ENCODE measurements around the gene SPINK6.

SPINK6 gene, protein sequence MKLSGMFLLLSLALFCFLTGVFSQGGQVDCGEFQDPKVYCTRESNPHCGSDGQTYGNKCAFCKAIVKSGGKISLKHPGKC

DNA sequence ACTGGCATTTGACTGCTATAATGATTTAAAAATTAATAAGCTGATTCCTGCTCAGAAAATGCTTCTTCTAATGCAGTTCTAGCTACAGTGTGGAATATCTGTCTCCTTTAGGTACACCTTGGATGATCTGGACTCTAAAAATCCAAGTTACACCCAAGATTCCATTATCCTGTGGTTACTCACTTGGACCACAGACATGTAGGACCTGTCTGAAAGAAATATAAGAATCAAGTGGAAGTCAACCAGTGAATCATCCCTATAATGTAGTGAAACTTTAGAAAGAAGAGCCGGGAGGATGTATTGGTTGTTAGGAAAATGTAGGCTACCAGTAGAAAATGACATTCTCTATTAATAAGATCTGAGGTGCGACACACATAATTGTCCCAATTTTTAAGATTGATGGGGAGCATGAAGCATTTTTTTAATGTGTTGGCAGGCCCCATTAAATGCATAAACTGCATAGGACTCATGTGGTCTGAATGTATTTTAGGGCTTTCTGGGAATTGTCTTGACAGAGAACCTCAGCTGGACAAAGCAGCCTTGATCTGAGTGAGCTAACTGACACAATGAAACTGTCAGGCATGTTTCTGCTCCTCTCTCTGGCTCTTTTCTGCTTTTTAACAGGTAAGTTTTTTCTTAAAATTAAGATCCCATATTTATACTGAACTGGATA, at the start of gene SPINK6:
TSS of gene SPINK6 (plus strand) at position 512 of the 673 bp plus-strand sequence. CDS start at position 567, 55 bp downstream.
- DNase-seq, result no peak

DNA sequence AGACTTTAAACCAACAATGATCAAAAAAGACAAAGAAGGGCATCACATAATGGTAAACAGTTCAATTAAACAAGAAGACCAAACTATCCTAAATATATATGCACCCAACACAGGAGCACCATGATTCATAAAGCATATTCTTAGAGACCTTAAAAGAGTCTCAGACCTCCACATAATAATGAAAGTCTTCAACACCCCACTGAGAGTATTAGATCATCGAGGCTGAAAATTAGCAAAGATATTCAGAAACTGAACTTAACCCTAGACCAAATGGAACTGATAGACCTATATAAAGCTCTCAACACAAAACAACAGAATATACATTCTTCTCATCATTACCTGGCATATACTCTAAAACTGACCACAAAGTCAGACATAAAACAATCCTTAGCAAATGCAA, 46.2 kb upstream of the SPINK6 start:
- no peak for DNase-seq

DNA sequence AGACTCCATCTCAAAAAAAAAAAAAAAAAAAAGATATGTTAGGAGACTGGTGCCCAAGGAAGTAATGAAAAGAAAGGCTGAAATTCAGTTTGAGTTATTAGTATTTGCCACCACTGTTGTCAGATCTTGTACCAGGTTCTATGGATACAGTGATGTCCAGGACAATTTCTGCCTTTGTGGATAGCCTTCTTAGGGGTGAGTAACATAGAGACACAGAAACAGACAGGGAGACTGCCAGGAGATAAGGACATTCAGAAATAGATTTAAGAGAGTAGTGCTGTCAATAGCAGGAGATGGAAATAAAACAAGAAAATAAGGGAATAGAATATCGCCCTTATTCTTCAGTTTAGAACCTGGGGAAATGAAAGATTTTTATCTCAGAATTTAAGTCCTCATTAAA, 40.8 kb upstream of the SPINK6 start:
- DNase-seq, result no peak

DNA sequence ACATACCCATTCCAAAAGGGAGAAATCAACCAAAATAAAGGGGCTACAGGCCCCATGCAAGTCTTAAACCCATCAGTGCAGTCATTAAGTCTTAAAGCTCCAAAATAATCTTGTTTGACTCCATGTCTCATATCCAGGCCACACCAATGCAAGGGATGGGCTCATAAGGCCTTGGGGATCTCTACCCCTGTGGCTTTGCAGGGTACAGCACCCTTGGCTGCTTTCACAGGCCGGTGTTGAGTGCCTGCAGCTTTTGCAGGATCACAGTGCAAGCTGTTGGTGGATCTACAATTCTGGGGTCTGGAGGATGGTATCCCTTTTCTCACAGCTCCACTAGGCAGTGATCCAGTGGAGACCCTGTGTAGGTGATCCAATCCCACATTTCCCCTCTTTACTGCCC, 39.5 kb upstream of the SPINK6 start:
- no peak for DNase-seq

DNA sequence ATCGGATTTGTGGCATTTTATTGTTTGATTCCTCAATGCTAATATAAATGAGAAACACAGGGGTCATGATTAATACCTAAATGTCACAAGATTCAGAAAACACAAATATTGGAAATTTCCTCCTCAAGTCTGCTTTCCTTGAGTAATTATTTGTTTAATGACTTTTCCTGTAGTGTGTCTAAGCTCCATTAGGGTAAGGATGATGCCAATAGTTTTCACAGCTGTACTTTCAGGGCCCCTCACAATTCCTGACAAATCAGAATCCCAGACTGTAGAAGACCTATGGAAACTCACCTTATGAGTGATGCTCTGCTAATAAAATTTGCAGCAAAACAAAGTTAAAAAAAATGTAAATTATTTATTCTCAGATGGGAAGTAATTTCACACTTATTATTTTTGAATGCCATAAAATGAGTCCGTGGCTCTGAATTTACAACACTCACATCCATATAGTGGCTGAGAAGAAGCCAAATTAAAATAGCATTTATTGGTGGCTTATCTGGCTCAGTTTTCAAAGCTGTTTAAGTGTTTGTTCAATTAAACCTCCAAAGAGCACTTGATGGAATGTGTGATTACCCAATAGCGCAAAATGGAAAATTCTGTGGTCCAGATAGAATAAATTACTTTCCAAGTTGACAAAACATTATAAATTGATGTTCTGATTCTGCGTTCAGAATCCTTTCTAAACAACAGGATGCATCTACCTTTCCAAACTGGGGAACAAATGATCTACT, 36.1 kb upstream of the SPINK6 start:
- no peak for DNase-seq

DNA sequence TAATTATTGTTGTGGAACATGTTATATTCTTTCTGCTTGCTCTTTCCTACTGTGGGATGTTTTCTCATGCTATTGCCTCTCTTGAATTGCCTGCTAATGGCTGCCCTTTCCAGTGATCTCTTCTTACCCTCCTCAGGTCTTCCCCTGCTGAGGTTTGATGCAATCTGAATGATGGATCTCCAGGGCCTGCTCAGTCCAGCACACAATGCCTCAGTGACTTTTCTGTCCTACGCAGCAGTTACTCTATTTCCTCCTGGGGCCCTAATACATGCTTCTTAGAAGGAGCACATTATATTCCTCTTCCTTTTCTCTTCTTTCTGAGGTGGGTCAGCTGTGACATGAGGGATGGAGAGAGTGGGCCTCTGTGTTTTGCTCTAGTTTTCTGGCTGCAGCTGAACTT, 34.6 kb upstream of the SPINK6 start, which contains the start of gene SPINK14:
TSS of gene SPINK14 (plus strand) at position 301 of the 400 bp plus-strand sequence. CDS start 1,187 bp downstream, outside the sequence.
- DNase-seq, result no peak

DNA sequence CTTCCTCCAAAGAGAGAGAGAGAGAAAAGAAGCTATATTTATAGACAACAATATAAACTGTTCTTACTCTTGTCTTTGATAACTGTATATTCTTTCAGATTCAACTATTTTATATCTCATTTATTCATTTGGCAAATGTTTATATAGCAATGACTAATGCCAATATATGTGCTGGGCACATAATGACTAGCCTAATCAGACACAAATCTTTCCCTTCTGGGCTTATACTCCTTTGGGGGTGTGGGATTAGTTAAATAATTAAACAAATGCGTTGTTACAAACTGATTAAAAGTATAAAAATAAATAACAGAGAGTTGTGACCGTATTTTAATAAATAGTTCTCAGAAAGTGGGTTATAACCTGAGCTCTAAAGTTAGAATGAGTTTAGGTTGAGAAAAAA, 30.5 kb upstream of the SPINK6 start:
- DNase-seq, result no peak

DNA sequence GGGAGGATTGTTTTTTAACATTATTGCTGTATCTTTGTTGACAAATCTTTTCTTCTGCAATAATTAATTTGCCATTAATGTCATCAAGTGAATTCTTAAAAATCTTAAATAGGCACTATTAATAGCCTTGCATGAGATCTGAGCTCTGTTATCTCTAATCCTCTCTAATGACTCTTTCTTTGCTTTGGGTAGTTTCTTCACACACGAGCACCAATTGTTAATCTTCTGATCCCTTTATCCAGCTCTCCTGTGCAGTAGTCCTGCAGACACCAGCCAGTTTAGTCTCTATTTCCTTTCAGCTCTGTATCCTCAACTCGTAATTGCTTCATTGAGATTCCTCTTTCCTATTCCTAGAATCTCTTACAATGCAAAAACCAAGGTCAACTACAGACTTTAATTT, 26.4 kb upstream of the SPINK6 start:
- DNase-seq, result no peak

DNA sequence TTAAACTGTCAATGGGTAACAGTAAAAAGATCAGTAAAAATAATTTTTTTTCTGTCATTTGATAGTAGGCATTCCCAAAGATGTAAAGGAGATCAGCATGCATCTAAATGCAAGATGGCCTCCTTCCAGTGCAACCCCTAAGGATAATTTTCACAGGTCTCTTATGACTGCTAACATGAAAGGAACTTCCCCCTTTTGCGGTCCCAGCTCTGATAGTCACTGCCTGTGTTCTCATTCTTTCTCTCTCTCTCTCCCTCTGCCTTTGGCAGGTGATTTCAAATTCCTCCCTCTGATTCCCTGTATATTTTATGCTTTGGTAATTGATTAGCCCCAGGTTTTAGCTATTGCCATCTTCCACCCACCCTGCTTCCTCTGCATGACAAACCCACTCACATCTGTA, 25.6 kb upstream of the SPINK6 start:
- DNase-seq, result no peak

DNA sequence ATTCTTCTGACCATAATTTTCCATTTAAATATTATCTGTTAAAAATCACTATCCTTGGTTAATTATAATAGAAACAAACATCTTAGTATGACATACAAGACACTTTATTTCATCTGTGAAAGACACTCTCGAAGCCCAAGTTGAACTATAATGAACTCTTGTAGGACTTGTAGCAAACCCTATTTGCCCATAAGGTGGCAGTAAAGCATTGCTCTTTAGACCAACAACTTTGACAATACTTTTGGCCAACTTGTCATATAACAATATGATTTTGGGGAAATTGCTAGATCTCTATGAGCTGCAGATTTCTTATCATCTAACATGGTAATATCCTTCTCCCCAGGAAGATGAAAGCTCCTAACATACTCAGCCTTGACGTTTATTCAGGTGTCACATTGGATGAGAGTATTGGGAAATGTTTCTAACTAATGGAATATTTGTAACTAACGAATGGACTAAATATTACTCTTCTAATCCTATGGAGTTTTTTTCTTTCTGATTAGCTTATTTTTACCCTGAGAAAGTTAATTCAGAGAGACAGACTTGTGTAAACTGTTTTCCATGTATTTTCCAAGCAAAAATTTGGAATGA, 23.5 kb upstream of the SPINK6 start:
- DNase-seq, result peak; percentile 51

DNA sequence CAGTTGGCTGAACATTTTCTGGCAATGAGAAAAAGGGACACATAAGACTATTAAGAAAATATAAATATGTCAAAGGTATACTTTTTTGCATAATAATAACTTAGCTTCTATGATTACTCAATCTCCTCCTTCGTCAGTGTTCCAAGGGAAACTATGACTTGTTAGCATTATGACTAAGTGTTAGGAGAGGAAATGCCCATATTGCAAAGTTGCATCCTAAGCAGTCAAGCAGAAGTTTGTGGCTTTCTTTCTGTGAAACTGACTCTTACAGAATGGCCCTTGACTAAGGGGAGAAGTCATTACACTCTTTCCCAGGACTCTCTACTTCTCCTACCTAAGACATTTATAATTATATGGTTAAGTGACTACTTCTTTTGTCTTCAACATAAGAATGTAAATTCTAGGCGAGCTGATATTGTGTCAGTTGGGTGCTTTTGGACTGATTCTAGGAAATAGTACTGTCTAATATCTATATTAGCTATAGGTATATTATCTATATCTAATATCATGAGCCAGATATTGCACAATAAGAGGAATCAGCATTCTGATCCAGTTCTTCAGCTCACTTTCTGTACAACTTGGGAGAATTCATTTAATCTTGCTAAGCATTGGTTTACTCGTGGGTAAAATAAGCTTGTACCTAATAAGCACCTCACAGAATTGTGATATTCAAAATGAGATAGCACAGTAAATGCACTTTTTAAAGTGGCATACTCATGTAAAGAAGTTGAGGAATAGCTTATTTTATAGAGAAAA, 16.4 kb upstream of the SPINK6 start:
- DNase-seq, result no peak

DNA sequence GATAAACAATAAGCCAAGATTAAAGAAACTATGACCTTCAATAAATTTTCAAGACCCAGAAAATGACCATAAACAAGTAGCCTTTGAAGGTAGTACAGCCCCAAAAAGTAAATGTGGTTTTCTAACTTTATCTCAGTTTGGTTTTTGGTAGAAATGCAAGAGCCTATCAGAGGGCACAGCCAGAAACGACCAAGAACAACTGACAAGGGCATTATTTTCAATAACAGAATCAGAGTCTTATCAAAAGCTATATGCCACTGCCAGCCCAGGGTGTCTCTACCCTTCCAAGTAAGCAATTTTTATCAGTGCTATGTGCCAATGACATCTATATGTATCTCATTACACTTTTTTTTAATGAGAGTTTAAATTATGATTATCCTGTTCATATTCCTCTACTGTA, 11.8 kb upstream of the SPINK6 start:
- DNase-seq, result no peak

DNA sequence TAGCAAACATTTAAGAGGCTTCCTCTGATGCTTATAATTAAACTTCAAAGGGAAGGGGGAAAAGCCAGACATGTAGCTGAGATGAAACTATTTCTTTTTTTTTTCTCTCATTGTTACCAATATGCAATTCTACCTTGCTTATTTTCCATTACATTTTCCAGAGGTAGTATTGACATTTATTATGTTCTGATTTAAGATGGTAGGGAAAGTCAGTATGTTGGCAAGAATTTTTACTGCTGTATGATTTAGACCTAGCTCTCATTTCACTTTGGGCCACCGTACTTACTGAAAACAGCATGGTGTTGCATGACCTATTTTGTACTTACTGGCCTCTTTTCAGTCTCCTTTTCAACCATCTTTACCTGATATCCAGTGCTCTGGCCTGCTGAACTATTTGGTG, 9.6 kb upstream of the SPINK6 start:
- DNase-seq, result no peak

DNA sequence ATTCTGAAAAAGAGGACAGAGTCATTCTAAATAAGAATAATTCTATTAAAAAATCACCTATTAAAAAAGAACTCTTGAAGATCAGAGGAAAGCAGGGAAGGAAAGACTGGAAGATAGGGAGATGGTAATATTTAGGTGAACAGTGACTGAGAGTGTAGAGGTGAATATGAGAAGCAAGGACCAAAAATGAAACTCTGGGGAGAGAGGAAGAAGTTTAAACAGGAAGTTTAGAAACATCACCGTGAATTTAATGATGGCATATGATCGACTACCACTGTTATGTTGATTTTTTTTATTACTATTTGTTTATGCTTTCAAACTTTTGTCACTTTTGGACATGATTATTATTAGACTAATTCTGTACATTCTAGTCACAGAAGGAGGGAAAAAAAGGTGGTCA, 1.7 kb upstream of the SPINK6 start:
- no peak for DNase-seq

DNA sequence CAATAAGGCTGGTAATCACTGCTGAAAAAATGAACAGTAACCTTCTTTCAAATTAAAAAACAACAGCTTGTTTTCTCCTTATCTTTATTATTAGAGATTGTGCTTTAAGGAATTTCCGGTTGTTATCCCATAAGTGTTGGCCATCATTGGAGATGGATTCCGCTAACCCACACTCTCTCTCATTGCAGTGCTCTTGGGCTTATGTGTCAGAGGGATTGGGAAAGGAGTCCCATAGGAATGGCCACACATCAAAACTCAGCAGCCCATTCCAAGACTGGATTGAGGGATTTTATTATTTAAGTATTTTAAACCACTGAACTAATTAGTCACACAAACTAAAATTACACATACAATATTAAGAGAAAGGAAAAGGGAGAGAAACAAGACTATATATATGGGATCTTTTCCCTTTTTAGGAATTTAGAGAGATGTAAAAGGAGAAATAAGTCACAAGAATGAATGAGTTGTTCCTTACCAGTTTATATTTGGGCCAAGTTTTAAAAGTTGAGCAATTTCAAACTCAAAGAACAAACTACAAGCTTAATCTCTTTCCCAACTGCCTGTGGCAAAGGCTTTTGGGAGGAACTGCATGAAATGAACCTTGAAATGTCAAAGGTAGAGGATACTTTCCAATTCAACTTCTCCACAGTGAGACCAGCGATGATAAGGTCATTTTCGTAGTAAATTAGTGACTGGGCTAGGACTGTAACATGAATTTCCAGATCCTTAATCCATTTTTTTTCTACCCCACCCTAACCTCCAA, 2.4 kb downstream of the SPINK6 start:
- DNase-seq, result no peak

DNA sequence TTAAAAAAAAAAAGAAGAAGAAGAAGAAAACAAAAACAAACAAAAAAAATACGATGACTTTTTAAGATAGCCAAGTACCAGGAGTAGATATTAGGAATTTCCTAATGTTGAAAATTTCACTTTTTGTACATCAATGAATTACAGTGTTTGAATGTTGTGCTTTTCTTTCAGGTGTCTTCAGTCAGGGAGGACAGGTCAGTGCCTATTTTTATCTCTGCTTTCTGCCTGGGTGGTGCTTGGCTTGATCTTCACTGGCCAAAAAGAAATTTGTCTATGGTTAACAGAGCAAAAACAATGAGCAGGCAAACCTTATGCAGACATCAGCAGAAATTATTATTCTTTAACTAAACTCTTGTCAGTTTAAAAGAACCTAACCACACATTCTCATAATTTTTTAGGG, 3.0 kb downstream of the SPINK6 start:
- no peak for DNase-seq

DNA sequence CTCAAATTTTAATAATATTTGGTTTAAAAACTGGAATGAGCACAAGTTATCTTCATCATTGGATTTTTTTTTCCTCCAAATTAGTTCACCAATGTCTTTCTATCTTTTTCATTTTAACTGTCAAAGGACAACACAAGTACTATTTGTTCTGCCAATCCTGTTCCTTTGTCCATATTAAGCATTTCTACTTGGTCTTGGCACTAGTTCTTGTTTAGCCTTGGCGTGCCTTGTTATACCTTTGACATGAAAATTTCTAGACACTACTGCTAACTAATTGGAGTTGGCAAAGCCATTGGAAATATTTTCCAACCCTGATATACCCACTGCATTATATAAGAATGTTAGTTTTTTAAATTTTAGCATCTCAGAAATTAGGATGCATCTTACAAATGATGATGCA, 3.8 kb downstream of the SPINK6 start:
- no peak for DNase-seq

DNA sequence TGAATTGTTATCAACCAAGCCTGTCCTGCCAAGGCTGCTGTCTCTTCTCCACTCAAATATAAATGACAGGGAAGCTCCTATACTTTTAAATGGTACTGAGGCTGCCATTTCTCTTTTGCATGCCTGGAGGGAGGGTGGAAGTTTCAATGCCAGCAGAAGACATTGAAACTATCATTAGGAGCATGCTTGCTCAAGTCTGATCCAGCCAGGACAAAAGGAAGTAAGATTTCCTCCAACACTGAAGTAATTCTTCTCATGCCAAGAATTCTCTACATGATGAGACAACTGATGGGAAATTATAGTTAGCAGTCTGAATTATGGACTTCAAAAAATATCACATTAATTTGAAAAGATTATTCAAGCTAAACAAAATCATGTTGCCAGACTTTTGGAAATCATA, 5.4 kb downstream of the SPINK6 start:
- DNase-seq, result no peak

DNA sequence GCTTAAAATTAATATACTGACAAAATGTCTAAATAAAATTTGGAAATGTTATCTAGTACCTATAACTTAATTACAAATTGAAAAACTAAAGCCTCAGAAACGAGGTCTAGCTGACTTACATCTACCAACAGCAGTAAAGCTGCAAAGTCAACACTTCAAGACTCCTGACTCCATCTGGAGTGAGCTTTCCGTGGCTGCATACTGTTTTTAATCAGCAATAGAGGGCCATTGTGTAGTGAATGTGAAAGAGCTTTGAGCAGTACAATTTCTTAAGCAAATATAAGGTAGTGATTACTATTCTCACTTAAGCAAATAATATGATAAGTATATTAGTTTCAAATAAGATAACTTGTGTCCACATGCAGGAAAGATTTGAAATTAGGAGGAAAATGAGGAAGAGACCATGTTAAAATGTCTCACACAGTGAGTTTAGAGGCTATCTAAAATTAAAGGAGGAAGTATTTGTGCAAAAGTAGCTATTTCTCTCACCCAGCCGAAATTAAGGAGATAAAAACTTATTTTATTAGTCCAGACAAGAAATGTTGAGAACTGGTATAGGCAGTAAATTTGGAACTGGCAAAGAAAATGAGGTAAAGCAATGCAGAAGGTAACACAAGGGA, 6.4 kb downstream of the SPINK6 start:
- DNase-seq, result peak; percentile 40

DNA sequence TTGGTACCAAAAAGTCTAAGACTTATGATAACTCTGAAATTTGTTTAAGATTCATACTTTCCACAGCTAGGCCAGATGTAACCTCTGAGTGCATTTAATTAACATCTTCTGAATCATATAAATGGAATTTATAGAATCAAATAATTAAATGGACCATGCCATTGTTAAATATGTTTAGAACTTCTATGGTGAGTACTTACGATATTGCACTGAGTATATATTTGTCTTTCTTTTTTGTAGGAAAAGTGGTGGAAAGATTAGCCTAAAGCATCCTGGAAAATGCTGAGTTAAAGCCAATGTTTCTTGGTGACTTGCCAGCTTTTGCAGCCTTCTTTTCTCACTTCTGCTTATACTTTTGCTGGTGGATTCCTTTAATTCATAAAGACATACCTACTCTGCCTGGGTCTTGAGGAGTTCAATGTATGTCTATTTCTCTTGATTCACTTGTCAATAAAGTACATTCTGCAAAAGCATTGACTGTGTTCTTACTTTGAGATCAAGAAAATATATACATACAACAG, 11.9 kb downstream of the SPINK6 start:
- DNase-seq, result no peak

DNA sequence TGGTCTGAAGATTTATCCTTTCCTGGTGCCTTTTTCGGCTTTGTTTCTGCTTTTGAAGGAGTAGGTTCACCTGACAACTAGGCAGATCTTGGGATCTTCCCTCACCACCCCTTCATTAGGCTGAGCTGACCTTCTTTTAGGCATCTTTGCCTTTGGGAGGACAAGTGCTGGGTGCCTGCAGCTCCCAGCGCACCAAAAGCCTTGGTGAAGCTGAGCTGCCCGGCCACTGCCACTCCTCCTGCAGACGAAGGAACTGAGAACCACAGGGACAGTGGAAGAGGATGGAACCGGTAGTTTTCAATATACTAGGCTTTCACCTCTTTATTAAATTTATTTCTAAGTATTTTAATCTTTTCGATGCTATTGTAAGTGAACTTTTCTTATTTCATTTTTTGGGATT, 18.7 kb downstream of the SPINK6 start:
- DNase-seq, result no peak

Measured in NCI-H510A treated with DMSO at 0.1 percent for 48 hours (cell line).